SK-N-SH (cell line): Measurements from ENCODE around the gene TCF3. TPM values are rescaled to one million over a fixed set of nuclear protein-coding genes. Genes with fewer than 3 reads are reported as not detected.

Experiments
- CTCF ChIA-PET: fragments of 300-600, 350-600 bp; formaldehyde crosslinking; extraction: SDS; loops from one replicate; lab custom pipeline; 2021; lab: Yijun Ruan, JAX
- POLR2A ChIA-PET: fragments of 350-600 bp; sonication (Branson Sonifier 250); formaldehyde crosslinking; extraction: SDS; loops from one replicate; lab custom pipeline; 2020; ENCODE audit warnings: antibody characterized with exemption, inconsistent platforms; lab: Yijun Ruan, JAX
- DNase-seq: peaks from one replicate; pipeline ENCODE4 v3.0.0; 2012
- H2AFZ ChIP-seq: fragments of 200-600 bp; sonication (generic); 2 replicates; pipeline ENCODE4 v1.8.1; 2016; ENCODE audit warnings: antibody characterized with exemption, mild to moderate bottlenecking, low read depth
- H3F3A ChIP-seq: fragments of 200-600 bp; sonication (generic); replicated peaks from 2 replicates; pipeline ENCODE3; 2016; ENCODE audit warnings: antibody characterized with exemption, mild to moderate bottlenecking; ENCODE audit not compliant: insufficient read depth
- H3K27ac ChIP-seq, 2 experiments: fragments of 200-500 bp in 1 of 2; fragments of 200-600 bp in 1 of 2; sonication (Bioruptor generic) in 1 of 2; sonication (generic), shearing (Covaris generic) in 1 of 2; 2 replicates each; pipeline versions ENCODE4 v1.5.1 to v1.6.1; 2014 to 2016; ENCODE audit warnings: low read depth in 2 of 2, inconsistent platforms in 1 of 2, low read length in 1 of 2, mild to moderate bottlenecking in 1 of 2, mixed read lengths in 1 of 2
- H3K27me3 ChIP-seq: fragments of 200-600 bp; sonication (generic), shearing (Covaris generic); 2 replicates; pipeline ENCODE4 v1.6.1; 2016; ENCODE audit warnings: mixed run types; ENCODE audit not compliant: insufficient read depth
- H3K36me3 ChIP-seq, 2 experiments: fragments of 200-500 bp in 1 of 2; fragments of 200-600 bp in 1 of 2; sonication (Bioruptor generic) in 1 of 2; sonication (generic) in 1 of 2; replicated peaks in 1 of 2; 2 replicates each; pipeline versions ENCODE3 to v1.5.1; 2014 to 2016; ENCODE audit warnings: low read length in 1 of 2, mild to moderate bottlenecking in 1 of 2; ENCODE audit not compliant: insufficient read depth in 2 of 2, control insufficient read depth in 1 of 2
- H3K4me1 ChIP-seq, 2 experiments: fragments of 200-500 bp in 1 of 2; fragments of 200-600 bp in 1 of 2; sonication (Bioruptor generic) in 1 of 2; sonication (generic), shearing (Covaris generic) in 1 of 2; 2 replicates each; pipeline versions ENCODE4 v1.5.1 to v1.6.1; 2014 to 2016; ENCODE audit warnings: low read depth in 1 of 2, low read length in 1 of 2, mixed run types in 1 of 2; ENCODE audit not compliant: insufficient read depth in 2 of 2, control insufficient read depth in 1 of 2
- H3K4me2 ChIP-seq: fragments of 200-600 bp; sonication (generic), shearing (Covaris generic); 2 replicates; pipeline ENCODE4 v1.6.1; 2017; ENCODE audit warnings: mixed run types
- H3K4me3 ChIP-seq, 2 experiments: fragments of 200-500 bp in 1 of 2; fragments of 200-600 bp in 1 of 2; sonication (Bioruptor generic) in 1 of 2; sonication (generic), shearing (Covaris generic) in 1 of 2; 2 replicates each; pipeline versions ENCODE4 v1.5.1 to v1.8.1; 2014 to 2016; ENCODE audit warnings: low read depth in 2 of 2, inconsistent platforms in 1 of 2, low read length in 1 of 2, mild to moderate bottlenecking in 1 of 2, mixed read lengths in 1 of 2, moderate library complexity in 1 of 2
- H3K79me2 ChIP-seq: fragments of 200-600 bp; sonication (generic); 2 replicates; pipeline ENCODE4 v1.8.1; 2017; ENCODE audit warnings: mild to moderate bottlenecking; ENCODE audit not compliant: insufficient read depth
- H3K9ac ChIP-seq: fragments of 200-600 bp; sonication (generic); 2 replicates; pipeline ENCODE4 v1.6.1; 2017; ENCODE audit warnings: mixed run types
- H3K9me2 ChIP-seq: fragments of 200-600 bp; sonication (generic); 2 replicates; pipeline ENCODE4 v1.6.1; 2017; ENCODE audit warnings: mixed run types
- H3K9me3 ChIP-seq: fragments of 200-600 bp; sonication (generic); 2 replicates; pipeline ENCODE4 v1.6.1; 2017; ENCODE audit warnings: mixed run types, mild to moderate bottlenecking, moderate library complexity
- H4K20me1 ChIP-seq: fragments of 200-600 bp; sonication (generic); 2 replicates; pipeline ENCODE4 v1.6.1; 2017; ENCODE audit warnings: mild to moderate bottlenecking, mixed run types; ENCODE audit not compliant: insufficient read depth
- ELF1 ChIP-seq: IDR thresholded peaks from 2 replicates; pipeline ENCODE4 v1.4.0; 2012
- FOXJ3 ChIP-seq: sonication (generic); formaldehyde crosslinking; IDR thresholded peaks from 2 replicates; pipeline ENCODE4 v1.5.1; 2020; ENCODE audit warnings: mild to moderate bottlenecking, missing genetic modification reagents
- GABPA ChIP-seq: IDR thresholded peaks from 2 replicates; pipeline ENCODE4 v1.4.0; 2012; ENCODE audit warnings: low read depth, mild to moderate bottlenecking
- JUND ChIP-seq: IDR thresholded peaks from 2 replicates; pipeline ENCODE4 v1.4.0; 2012
- MEF2A ChIP-seq: IDR thresholded peaks from 2 replicates; pipeline ENCODE4 v1.4.0; 2012; ENCODE audit warnings: low read depth, borderline replicate concordance
- NRF1 ChIP-seq: IDR thresholded peaks from 2 replicates; pipeline ENCODE4 v1.6.1; 2012; ENCODE audit warnings: low read depth, mild to moderate bottlenecking, low read length
- PBX3 ChIP-seq: IDR thresholded peaks from 2 replicates; pipeline ENCODE4; 2012
- POLR2AphosphoS5 ChIP-seq: IDR thresholded peaks from 2 replicates; pipeline ENCODE4 v1.6.1; 2012; ENCODE audit warnings: low read depth, low read length
- RAD21 ChIP-seq: IDR thresholded peaks from 2 replicates; pipeline ENCODE4 v1.6.1; 2012; ENCODE audit warnings: mild to moderate bottlenecking, low read length
- YY1 ChIP-seq: IDR thresholded peaks from 2 replicates; pipeline ENCODE4 v1.4.0; 2012; ENCODE audit warnings: low read depth, mild to moderate bottlenecking
- WGBS: methylation state at CpG from one replicate; pipeline ENCODE4 v1.1.6; 2017; ENCODE audit warnings: low lambda C conversion rate; 5-methylcytosine and 5-hydroxymethylcytosine counted together
- polyA plus RNA-seq, 3 experiments: library from polyadenylated mRNA; depleted of rRNA; stranded (reverse); fragments of >200 nt; gene quantifications; 2 replicates each; pipeline ENCODE4 v1.2.3, GENCODE V29; 2012
- small RNA-seq, 7 experiments: library from RNA; depleted of rRNA; stranded (forward); fragments of <200 nt; gene quantifications; one replicate each; pipeline ENCODE3, GENCODE V24; 2012
- TF ChIP-seq, protein P1 (sequence below): IDR thresholded peaks from 2 replicates; pipeline ENCODE4 v1.4.0; 2012; ENCODE audit warnings: low read depth

Gene TCF3
- polyA plus RNA-seq, 1 of the 3 experiments (the other 2 are of a cell fraction) = 104 TPM

- no peaks in the 10 kb centered on the region for H3K9me2 ChIP-seq
- H3K27ac ChIP-seq = no peak overlapping the region
- no peaks in the 10 kb centered on the region for H3K9me3 ChIP-seq
- no peak overlapping the region for H3K4me3 ChIP-seq
- H3K27me3 ChIP-seq = no peaks in the 10 kb centered on the region
- DNase-seq = no peak
- TF ChIP-seq ELF1 = no peak
- no peak for TF ChIP-seq POLR2AphosphoS5
- TF ChIP-seq NRF1 = no peak
- TF ChIP-seq GABPA = no peak
- TF ChIP-seq, protein P1, sequence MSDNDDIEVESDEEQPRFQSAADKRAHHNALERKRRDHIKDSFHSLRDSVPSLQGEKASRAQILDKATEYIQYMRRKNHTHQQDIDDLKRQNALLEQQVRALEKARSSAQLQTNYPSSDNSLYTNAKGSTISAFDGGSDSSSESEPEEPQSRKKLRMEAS = no peak
- no peak for TF ChIP-seq YY1
- TF ChIP-seq PBX3 = no peak
- no peak for TF ChIP-seq JUND
- TF ChIP-seq RAD21 = no peak
- TF ChIP-seq FOXJ3 = no peak
- no peak for TF ChIP-seq MEF2A
- no peaks in the 10 kb centered on the region for H3F3A ChIP-seq
- H3K4me1 ChIP-seq = peaks cover 0 to 1% of the 10 kb centered on the region in 2 experiments; a peak in 1 of 4 replicates
- peaks cover 0 to 2% of the 10 kb centered on the region in 2 experiments for H3K36me3 ChIP-seq
- peaks cover 89% of the 10 kb centered on the region for H3K79me2 ChIP-seq
- no peak overlapping the region for H3K9ac ChIP-seq
- CTCF ChIA-PET = interaction anchor here (3.6 kb wide), 1 partner anchor 14 kb away, joined by 19 read pairs; no protein-coding TSS in a partner anchor
- 96% methylated on average over 22 of the region's 25 CpGs for WGBS
- no peak overlapping the region for H2AFZ ChIP-seq
- POLR2A ChIA-PET = no interaction called here
- H3K4me2 ChIP-seq = no peak overlapping the region
- peaks cover 88% of the 10 kb centered on the region for H4K20me1 ChIP-seq
Observed at GRCh38 chr19:1560286-1560882, 92.0 kb downstream of the TCF3 start.

Small RNAs within 50 kb of the gene (small RNA-seq; reads per million reads assigned to genes)
- 0 reads per million in 7 experiments for gene AC005943.2
- 0 to 0.39 (median 0) reads per million in 7 experiments for gene RN7SL477P
- 0 reads per million in 7 experiments for gene RNU6-1223P

Other genes starting within 250 kb of the TCF3 start
- 43.8 and 54.3 TPM in 2 replicates for gene DAZAP1, start 245.0 kb downstream of the TCF3 start, polyA plus RNA-seq (2012; rRNA removed)
- 2,836 and 3,749 TPM in 2 replicates for gene RPS15, start 214.2 kb downstream of the TCF3 start, polyA plus RNA-seq (2012; rRNA removed)
- 1.3 and 1.8 TPM in 2 replicates for gene APC2, start 202.5 kb downstream of the TCF3 start, polyA plus RNA-seq (2012; rRNA removed)
- 23.4 and 25.3 TPM in 2 replicates for gene C19orf25, start 173.4 kb downstream of the TCF3 start, polyA plus RNA-seq (2012; rRNA removed)
- gene PCSK4, start 162.3 kb downstream of the TCF3 start, polyA plus RNA-seq (2012; rRNA removed) = 5.8 and 6.6 TPM in 2 replicates
- 6.8 and 9.1 TPM in 2 replicates for gene REEP6, start 161.4 kb downstream of the TCF3 start, polyA plus RNA-seq (2012; rRNA removed)
- 5.7 and 6.3 TPM in 2 replicates for gene ADAMTSL5, start 139.6 kb downstream of the TCF3 start, polyA plus RNA-seq (2012; rRNA removed)
- 0.03 TPM in 1 of 2 replicates, not detected in the other for gene PLK5, start 128.5 kb downstream of the TCF3 start, polyA plus RNA-seq (2012; rRNA removed)
- 11.5 and 14.9 TPM in 2 replicates for gene MEX3D, start 84.3 kb downstream of the TCF3 start, polyA plus RNA-seq (2012; rRNA removed)
- 74.1 and 96.5 TPM in 2 replicates for gene MBD3, start 59.8 kb downstream of the TCF3 start, polyA plus RNA-seq (2012; rRNA removed)
- gene UQCR11, start 47.2 kb downstream of the TCF3 start, polyA plus RNA-seq (2012; rRNA removed) = 247 and 372 TPM in 2 replicates
- gene ONECUT3, start 100.9 kb upstream of the TCF3 start, polyA plus RNA-seq (2012; rRNA removed) = not detected in 2 replicates
- gene ATP8B3, start 159.7 kb upstream of the TCF3 start, polyA plus RNA-seq (2012; rRNA removed) = 6.2 and 8.0 TPM in 2 replicates
- 9.0 and 18.8 TPM in 2 replicates for gene REXO1, start 195.9 kb upstream of the TCF3 start, polyA plus RNA-seq (2012; rRNA removed)
- 11.3 and 16.1 TPM in 2 replicates for gene KLF16, start 211.0 kb upstream of the TCF3 start, polyA plus RNA-seq (2012; rRNA removed)
- 61.1 and 69.1 TPM in 2 replicates for gene ABHD17A, start 232.9 kb upstream of the TCF3 start, polyA plus RNA-seq (2012; rRNA removed)